Hepatocyte (in vitro differentiated cells): ENCODE data around the gene SPA17.

Source experiments
- CTCF ChIP-seq: fragments of 200-600 bp; sonication (generic); IDR thresholded peaks from 2 replicates; pipeline ENCODE4 v1.5.1; 2016; ENCODE audit warnings: antibody characterized with exemption, mild to moderate bottlenecking; ENCODE audit not compliant: poor library complexity
- EZH2 ChIP-seq: fragments of 200-600 bp; sonication (generic); IDR thresholded peaks from 2 replicates; pipeline ENCODE4 v1.6.1; 2016; ENCODE audit warnings: antibody characterized with exemption, mild to moderate bottlenecking, borderline replicate concordance
- EZH2phosphoT487 ChIP-seq: fragments of 200-600 bp; sonication (generic); IDR thresholded peaks from one replicate; pipeline ENCODE4 v1.6.1; 2018; ENCODE audit warnings: antibody characterized with exemption, mild to moderate bottlenecking, low read depth, moderate library complexity; ENCODE audit not compliant: unreplicated experiment, severe bottlenecking

GRCh38 chr11:124737638-124738305 lies 64.1 kb downstream of the SPA17 start:
- TF ChIP-seq CTCF (no peak), EZH2 (no peak), EZH2phosphoT487 (no peak)
